ENCODE data around the gene MYT1. TPM values are rescaled to one million over a fixed set of nuclear protein-coding genes. Genes with fewer than 3 reads are reported as not detected.

The MYT1 gene
- total RNA-seq, 1 experiment from 2014 or later = not detected

- intact Hi-C loops (cut with micrococcal nuclease; ENCODE audit: unreplicated experiment) = no loop called here
These were observed 92.2 kb downstream of the MYT1 start for GRCh38 chr20:64256282-64256935.

GRCh38 chr20:64257107-64257757, 93.0 kb downstream of the MYT1 start:
- Histone ChIP-seq H3K27me3 (ENCODE audit: insufficient read depth, low read depth) (peaks cover 7% of the 10 kb centered on the region), H3K9me3 (ENCODE audit: insufficient read depth, low read depth) (no peaks in the 10 kb centered on the region), H3K4me2 (peak overlapping the region; percentile 94), H3K4me1 (replicated peaks; ENCODE audit: insufficient read depth) (peaks cover 15% of the 10 kb centered on the region), H3K79me2 (ENCODE audit: low read depth) (peaks cover 31% of the 10 kb centered on the region), H4K20me1 (ENCODE audit: insufficient read depth) (peaks cover 7% of the 10 kb centered on the region; the same call in 1 of the 2 replicates), H3K36me3 (ENCODE audit: low read depth) (no peaks in the 10 kb centered on the region), H3K4me3 (peak overlapping the region; percentile 77; the same call in 1 of the 2 replicates), H3K9me2 (ENCODE audit: insufficient read depth) (no peaks in the 10 kb centered on the region), H2AFZ (no peak overlapping the region), H3F3A (ENCODE audit: insufficient read depth, low read depth) (no peaks in the 10 kb centered on the region), H3K27ac (no peak overlapping the region)
- no peak for DNase-seq
- POLR2A ChIA-PET (ENCODE audit: unreplicated experiment) = no interaction called here
- no TSS peak for BruUV-seq (replicated peaks)
- TF ChIP-seq EZH2 (IDR thresholded peaks at IDR 0.05; ENCODE audit: low read depth) (no peak), CTCF (conservative IDR thresholded peaks at IDR 0.05) (no peak)
- intact Hi-C loops (cut with micrococcal nuclease; ENCODE audit: unreplicated experiment) = no loop called here
- CTCF ChIA-PET = no interaction called here

More at GRCh38 chr20:64256282-64256935, 92.2 kb downstream of the MYT1 start:
- Histone ChIP-seq H3K4me2 (peak overlapping the region; percentile 94), H3K27me3 (ENCODE audit: insufficient read depth, low read depth) (peaks cover 15% of the 10 kb centered on the region), H3F3A (ENCODE audit: insufficient read depth, low read depth) (no peaks in the 10 kb centered on the region), H4K20me1 (ENCODE audit: insufficient read depth) (peaks cover 7% of the 10 kb centered on the region; the same call in 1 of the 2 replicates), H3K4me3 (peak overlapping the region; percentile 77), H3K9me3 (ENCODE audit: insufficient read depth, low read depth) (no peaks in the 10 kb centered on the region), H3K27ac (0 out of 2 replicates have a peak overlapping the region, but pooled peaks have one; percentile 3), H3K4me1 (replicated peaks; ENCODE audit: insufficient read depth) (peaks cover 15% of the 10 kb centered on the region), H3K9me2 (ENCODE audit: insufficient read depth) (no peaks in the 10 kb centered on the region), H3K79me2 (ENCODE audit: low read depth) (peaks cover 31% of the 10 kb centered on the region), H3K36me3 (ENCODE audit: low read depth) (no peaks in the 10 kb centered on the region), H2AFZ (peak overlapping the region; percentile 82)
- DNase-seq = no peak
- TF ChIP-seq EZH2 (IDR thresholded peaks at IDR 0.05; ENCODE audit: low read depth) (no peak), CTCF (conservative IDR thresholded peaks at IDR 0.05) (no peak)
- ChIA-PET POLR2A (ENCODE audit: unreplicated experiment) (interaction anchor here (0.7 to 1.2 kb wide), 2 partner anchors 24 to 94 kb away, joined by 4 to 11 read pairs; no protein-coding TSS in a partner anchor), CTCF (interaction anchor here (0.6 kb wide), 1 partner anchor 181 kb away, joined by 4 read pairs; no protein-coding TSS in a partner anchor)
- BruUV-seq (replicated peaks) = TSS peak; percentile 49

GRCh38 chr20:64258071-64258823, 94.0 kb downstream of the MYT1 start:
- DNase-seq = no peak
- Histone ChIP-seq H4K20me1 (ENCODE audit: insufficient read depth) (peaks cover 7% of the 10 kb centered on the region; the same call in 1 of the 2 replicates), H3K4me3 (no peak overlapping the region), H3K9me2 (ENCODE audit: insufficient read depth) (no peaks in the 10 kb centered on the region), H2AFZ (no peak overlapping the region), H3K27me3 (ENCODE audit: insufficient read depth, low read depth) (no peaks in the 10 kb centered on the region), H3F3A (ENCODE audit: insufficient read depth, low read depth) (no peaks in the 10 kb centered on the region), H3K27ac (no peak overlapping the region), H3K4me1 (replicated peaks; ENCODE audit: insufficient read depth) (peaks cover 15% of the 10 kb centered on the region), H3K79me2 (ENCODE audit: low read depth) (peaks cover 31% of the 10 kb centered on the region), H3K9me3 (ENCODE audit: insufficient read depth, low read depth) (no peaks in the 10 kb centered on the region), H3K4me2 (no peak overlapping the region), H3K36me3 (ENCODE audit: low read depth) (no peaks in the 10 kb centered on the region)
- CTCF ChIA-PET = no interaction called here
- POLR2A ChIA-PET (ENCODE audit: unreplicated experiment) = no interaction called here
- intact Hi-C loops (cut with micrococcal nuclease; ENCODE audit: unreplicated experiment) = no loop called here
- BruUV-seq (replicated peaks) = no TSS peak
- TF ChIP-seq EZH2 (IDR thresholded peaks at IDR 0.05; ENCODE audit: low read depth) (no peak), CTCF (conservative IDR thresholded peaks at IDR 0.05) (no peak)

Measured in PC-9 (cell line).